HG02938 (cell line): Measurements from ENCODE around the gene PCDH15.

Experiments used
- ATAC-seq: cut with Tn5 transposase; IDR thresholded peaks from one replicate; pipeline ENCODE4 v1.9.1; 2021; ENCODE audit warnings: mild to moderate bottlenecking, moderate library complexity; ENCODE audit not compliant: unreplicated experiment

PCDH15 gene

DNA sequence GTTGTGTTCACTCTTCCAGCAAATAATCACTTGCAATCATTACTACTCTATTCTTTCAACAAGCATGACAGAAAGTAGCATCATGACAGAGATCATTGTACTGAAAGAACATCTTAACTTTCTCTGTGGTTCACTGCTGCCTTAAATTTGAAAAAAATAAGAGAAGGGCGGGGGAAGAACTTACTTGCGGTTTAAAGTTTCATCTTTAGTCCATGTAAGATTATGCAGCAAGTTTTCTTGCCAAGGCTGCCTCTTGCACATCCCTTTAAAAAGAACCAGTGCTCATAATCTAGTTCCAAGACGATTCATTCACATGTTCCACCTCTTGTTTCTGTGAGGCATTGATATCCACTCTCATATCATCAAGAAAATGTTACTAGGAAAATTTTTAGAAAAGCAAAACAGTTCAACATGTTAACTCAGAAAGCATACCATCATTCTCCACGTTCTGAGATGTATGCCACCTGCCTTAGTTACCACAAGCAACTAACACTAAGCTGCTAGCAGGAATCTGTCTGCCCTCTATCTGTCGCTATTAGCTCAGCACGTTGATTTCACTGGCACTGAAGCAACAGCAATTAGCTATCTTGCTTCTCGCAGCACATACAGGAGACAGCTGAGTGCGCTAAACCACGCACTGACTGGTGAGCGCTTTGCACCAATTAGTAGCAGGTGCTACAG is at the start of gene PCDH15:
PCDH15 (minus strand) TSS at position 491 of the 681 bp plus-strand sequence. CDS start 136,969 bp downstream, outside the sequence.
- ATAC-seq = no peak

DNA sequence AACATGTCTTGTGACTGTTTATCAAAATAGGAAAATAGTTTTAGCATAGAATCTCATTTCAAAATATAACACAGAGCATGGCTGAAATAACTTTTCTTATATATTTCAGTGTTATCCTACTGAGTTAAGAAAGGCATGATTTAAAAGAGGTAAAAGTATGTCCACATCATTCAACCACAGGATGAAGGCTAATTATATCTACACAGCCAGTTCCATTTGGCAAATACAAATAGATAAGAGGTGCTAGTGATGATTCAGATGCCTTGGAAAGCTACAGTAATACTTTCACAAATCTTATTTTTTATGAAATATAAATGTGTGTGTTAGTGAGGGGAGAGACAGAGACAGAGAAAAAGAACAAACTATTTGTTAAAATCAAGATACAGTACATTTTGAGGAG is 42.9 kb upstream of the PCDH15 start:
- no peak for ATAC-seq

DNA sequence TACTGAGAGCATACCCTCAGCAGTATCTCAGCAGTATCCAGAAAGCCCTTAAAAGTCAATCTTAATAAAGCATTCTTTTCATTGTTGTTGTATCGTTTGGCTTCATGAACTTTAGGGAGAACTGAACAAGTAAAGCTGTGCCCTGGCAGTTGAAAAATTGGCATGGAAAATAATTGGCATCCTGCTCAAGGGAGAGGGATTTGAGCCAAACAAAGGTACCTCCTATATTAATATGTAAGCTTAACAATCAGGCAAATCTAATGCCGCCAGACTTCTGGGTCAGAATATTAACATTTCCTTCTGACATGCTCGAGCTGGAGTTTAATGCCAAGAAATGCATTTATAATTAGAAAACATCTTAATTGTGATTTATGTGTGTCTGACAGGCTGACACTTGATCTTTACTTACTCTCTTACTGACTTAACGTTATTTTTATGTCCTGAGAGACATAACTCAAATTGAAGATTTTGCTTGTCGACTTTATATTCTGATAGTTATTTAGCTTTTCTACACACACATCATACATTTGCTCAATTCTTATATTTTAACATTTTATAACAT is 42.1 kb upstream of the PCDH15 start:
- no peak for ATAC-seq

DNA sequence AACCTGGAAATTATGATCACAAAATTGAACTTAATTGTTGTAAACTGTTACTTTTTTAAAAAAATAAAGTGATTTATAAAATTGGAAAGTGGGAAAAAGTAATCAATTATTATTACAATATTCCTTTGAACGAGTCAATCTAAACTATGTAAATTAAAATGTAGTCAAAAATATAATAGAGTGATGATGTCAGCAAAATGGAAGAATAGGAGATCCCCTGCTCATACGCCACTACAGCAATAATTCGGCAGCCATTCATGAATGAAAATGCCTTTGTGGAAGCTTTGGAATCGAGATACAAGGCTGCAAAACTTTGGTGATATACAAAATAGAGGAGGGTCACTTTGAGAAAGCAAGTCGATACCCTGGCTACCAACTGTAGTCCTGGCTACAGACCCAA is 36.4 kb upstream of the PCDH15 start:
- no peak for ATAC-seq

DNA sequence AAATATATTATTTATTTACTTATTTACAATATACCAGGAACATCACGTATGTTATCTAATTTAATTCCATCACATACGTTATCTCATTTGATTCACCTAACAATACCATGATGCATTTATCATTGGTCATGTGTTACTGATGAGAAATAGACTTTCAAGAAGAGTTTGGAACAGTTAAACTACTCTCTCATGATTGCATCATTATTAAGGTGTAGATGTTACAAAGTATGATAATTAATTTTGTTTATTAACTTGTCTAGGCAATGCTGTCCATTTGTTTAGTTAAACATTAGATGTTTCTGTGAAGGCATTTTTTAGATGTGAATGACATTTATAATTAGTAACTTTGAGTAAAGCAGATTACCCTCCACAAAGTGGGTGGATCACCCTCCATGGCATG is 32.0 kb upstream of the PCDH15 start:
- ATAC-seq = no peak

DNA sequence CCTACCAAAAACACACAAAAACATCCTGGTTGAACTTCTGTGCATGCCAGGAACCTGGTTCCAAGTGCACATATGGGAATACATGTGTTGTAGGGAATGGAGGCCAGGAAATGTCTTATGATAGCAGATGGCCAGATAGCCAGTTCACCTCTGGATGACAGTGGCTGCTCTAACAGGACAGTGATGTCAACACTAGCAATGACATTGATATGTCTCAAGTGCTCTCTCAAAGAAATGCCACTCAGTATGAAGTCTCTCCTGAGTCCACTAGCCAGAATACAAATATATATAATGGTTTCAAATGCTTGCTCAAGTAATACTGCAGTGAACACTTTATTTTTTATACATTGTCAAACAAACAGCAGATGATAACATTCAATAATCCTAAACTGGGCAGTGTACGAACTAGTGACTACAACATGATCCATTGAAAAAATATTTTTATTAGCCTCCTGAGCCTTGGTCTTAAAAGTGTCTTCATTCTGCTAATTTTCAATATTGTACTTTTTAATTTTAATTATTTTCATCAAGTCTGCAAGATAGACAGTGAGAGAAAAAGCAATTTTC is 26.0 kb upstream of the PCDH15 start:
- ATAC-seq = no peak

DNA sequence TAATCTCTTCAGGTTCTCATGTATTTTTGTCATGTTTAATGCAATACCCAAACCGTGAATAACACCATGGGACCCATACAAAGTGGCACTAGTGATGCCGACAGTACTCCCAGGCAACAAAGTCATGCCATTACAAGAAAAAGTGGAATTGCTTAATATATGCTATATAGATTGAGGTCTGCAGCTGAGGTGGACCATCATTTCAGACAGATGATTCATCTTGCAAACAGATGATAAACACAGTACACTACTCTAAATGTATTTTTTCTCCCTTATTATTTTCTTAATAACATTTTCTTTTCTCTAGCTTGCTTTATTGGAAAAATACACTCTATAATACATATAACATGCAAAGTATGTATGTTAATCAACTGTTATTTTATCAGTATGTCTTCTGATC is 14.6 kb upstream of the PCDH15 start:
- no peak for ATAC-seq

DNA sequence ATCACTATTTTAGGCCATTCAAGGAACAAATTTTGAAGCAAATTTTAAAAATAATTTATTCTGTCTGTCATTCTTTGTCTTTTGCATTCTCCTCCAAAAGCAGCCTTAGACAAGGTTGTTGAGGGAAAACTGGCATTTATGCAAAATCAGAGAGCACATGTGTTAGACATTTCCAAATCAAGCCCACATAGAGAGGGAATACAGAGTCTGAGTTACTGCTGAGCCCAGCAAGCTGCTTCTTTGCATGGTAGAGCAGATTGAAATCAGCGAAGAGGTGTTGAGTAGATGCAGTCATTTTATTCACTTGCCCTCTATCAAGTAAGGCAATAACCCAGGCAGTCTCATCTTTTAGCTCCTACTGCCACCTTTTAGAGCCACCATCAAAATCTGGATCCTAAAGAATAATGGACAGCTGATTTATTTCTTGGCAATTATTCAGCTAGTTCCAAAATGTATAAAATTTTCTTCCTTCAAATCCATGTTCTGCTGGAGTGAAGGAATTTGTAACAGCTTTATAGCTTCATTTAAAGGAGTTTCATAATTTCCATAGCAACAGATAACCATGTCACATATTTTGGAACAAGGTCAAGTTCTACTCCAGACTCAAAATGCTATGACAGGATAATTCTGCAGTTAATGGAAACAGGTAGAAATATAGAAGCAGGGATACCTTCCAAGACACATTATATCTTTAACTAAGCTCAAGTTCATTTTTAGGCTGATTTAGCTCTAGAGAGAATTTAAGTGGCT is 7.3 kb upstream of the PCDH15 start:
- no peak for ATAC-seq

DNA sequence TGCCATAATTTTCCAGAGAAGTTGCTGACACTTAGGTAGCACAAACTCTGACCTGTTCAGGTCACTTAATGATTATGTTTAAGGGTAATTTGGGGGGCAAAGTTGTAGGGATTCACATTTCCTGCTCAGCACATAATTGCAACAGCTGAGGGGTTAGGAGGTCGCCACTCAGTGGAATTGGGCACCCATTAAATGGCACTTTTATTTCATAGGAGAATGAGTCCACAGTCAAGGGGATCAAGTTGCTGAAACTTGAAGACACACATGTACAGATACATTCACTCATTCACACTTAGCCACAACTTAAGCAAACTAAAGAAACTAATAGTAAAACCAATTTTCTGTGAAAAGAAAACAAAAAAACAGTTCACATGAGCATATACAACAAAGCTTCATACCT is 1.5 kb downstream of the PCDH15 start:
- no peak for ATAC-seq

DNA sequence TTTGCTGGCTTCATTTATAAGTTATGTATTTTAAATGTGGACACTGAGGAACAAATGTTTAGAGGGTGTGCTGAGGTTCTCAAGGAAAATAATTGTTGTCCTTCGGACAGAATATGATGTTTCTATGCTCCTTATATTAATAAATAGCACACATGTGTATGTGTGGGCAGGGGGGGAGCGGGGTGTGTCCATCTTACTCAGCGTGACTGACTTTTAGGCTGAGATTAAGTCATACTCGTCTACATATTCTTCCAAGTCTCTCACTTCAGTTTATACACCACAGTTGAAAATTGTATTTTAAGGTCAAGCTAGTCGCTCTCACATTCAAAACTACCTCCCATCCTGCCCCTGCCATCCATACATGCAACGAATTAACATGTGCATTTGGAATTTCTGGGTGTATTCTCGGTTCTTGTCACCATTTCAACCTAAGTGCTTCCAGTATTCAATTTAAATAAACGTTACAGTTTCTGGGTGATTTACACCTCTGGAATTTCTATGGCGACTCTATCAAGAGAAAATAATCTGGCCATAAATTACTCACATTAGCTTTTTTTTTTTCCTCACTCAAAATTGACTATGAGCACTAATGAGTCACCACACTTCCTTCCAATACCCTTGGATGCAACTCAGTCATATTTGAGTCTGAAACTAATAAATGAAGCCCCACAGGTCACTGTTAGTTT is 3.3 kb downstream of the PCDH15 start:
- ATAC-seq = no peak

DNA sequence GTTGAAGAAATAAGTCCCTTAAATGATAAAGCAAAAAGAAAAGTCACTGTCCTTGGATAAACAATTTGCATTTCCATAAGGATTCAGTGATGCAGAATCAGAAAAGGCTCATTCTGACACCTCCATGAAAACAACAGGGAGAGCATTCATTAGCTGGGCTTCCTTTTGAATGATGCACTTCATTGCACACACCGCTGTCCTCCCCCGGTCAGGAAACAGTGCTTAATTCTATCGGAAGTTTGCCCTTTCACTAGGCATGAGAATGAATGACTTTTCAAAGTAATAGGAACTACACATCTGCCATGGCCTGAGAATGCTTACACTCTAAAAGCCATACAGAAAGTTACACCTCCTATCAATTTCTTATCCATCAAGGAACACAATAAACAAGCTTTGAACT is 4.2 kb downstream of the PCDH15 start:
- no peak for ATAC-seq

DNA sequence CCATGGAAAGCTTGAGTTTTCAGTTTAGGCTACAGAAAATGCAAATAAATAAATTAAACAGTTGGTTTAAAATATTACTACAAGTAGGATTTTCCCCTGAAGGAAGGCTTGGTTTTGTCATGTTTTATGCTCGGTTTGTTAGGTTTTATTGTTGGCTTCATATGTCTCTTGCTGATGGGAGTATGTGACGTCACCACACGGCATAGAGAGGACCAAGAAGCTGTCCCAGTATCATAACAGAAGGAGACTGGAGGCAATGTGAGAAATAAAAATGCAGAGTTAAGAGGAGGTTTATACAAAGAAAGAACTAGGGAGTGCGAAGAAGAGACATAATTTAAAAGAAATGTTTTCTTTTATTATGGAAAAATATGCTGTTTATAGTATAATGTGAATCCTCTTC is 24.4 kb downstream of the PCDH15 start:
- ATAC-seq = no peak

DNA sequence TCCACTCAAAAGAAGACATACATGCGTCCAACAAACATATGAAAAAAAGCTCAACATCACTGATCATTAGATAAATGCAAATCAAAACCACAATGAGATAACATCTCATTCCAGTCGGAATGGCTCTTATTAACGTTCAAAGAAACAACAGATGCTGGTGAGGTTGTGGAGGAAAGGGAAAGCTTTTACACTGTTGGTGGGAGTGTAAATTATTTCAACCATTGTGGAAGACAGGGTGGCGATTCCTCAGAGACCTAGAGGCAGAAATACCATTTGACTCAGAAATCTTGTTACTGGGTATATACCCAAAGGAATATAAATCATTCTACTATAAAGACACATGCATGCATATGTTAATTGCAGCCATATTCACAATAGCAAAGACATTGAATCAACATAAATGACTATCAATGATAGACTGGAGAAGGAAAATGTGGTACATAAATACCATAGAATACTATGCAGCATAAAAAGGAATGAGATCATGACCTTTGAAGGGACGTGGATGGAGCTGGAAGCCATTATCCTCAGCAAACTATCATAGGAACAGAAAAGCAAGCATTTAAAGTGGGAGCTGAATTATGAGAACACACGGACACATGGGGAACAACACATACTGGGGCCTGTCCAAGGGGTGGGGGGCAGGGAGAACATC is 28.4 kb downstream of the PCDH15 start:
- ATAC-seq = no peak

DNA sequence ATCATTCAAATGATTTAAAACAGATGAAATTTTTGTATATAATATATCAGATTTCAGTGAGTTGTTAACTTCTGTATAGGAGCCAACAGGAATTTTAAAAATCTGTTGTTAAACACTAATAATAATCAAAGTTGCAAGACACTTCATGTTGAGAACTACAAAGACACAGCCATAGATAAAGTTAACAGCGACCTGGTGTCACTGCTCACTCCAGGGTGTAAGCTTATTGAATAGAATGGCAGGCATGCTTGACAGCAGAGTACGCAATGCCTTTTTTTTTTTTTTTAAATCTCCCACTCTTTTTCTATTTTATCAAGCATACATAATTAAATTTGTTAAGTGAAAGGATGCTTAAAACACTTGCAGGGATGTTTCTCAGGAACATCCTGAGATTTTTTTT is 32.0 kb downstream of the PCDH15 start:
- ATAC-seq = no peak

DNA sequence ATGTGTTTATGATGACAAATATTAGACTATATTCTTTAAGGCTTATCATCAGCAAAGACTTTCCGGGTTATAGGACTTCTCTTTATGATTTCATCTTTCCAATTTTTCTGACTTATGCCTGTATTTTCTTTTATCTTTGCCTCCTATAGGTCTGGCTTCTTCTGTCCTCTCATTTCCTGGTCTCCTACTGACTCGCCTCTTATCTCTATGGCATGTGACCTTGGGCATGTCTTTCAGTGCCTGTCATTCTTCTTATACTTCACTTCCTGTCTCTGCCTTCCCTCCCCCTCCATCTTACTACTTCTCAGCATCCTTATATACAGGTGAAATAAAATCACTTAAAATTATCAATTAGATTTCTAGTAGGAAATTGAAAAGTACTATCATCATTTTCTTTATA is 42.2 kb downstream of the PCDH15 start:
- no peak for ATAC-seq

DNA sequence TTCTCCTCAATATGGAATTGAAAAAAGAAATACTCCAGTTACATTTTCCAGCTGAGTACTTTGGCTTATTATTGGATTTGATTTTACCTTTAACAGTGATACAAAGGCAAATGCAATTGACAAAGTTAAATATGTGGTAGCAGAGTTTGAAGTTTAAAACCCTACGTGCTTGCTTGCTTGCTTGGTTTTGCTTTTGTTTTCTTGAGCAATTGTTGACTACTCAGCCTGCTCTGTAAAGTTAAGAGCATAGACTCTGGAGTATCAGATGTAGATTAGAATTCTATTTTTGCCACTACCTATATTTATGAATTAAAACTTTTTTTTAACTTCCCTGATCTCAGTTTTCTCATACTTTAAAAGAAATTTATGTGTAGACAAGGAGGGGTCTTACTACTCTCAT is 51.4 kb downstream of the PCDH15 start:
- no peak for ATAC-seq

DNA sequence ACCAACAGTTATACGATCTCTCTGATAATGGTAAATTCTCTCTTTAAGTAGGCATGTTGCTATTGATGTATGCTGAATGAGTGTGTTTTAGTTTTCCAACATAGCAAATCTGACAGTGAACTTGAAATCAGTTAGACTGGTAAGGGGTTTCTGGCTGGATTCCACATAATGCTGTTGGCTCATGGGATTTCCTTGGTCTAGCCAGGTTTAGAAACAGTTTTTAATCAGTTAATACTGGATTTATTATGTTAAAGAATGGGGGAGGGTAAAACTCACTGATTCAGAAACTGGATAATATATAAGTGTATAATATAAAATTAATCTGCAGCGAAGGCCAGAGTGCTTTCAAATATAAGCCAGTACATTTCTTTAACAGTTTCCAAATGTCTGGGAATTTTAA is 55.6 kb downstream of the PCDH15 start:
- no peak for ATAC-seq

DNA sequence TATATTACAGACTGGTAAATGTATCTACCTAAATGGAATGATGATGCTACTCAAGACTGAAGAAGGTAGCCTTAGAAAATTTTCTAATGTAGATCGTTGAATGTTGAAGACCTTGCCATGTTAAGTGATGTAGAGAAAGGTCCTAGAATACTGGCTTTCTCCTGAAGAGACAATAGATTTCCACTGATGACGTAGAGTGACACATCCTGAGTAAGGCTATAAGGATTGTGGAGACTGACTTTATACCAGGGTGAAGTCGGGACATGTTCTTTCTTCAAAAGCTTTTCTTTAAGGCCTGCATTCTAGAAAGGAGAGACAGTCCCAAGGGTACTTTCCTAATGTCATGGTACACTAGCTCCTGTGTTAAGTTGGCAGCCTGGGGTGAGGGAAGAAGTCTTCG is 58.6 kb downstream of the PCDH15 start:
- ATAC-seq = no peak

DNA sequence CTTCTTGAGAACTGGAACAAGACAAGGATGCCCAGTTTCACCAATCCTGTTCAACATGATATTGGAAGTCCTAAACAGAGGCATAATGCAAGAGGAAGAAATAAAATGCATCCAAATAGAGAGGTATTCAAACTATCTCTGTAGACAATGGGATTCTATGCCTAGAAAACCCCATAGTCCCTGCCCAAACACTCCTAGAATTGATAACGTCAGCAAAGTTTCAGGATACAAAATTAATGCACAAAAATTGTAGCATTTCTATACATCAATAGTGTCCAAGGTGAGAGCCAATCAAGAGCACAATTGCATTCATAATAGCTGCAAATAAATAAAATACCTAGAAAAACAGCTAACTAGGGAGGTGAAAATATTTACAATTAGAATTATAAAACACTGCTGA is 72.5 kb downstream of the PCDH15 start:
- ATAC-seq = no peak

DNA sequence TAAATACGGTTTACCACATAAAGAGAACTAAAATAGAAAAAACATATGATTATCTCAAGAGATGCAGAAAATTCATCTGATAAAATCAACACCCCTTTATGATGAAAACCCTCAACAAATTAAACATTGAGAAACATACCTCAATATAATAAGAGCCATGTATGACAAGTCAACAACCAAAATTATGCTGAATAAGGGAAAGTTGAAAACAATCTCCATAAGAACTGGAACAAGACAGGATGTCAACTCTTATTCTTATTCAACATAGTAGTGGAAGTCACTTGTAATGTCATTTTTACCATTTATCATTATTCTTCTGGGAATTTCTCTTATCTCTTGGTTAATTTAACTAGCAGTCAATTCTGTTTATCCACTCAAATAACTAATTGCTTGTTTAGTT is 79.0 kb downstream of the PCDH15 start:
- no peak for ATAC-seq

DNA sequence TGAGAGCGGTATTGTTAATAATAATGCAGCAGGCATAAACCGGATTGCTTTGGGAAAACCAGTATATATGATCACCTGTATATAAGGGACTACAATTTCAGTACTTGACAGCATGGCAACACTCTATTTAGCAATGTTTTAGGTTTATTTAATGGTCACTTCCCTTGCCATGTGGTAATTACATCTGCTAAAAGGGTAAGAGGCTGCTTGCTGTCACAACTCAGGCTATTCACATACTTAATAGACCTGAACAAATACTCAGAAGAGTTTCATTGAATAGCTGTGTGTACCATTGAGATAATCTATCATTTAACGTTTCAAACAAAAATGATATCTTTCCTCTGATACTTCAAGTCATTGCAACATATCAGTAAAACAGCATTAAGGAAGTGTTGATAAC is 90.1 kb downstream of the PCDH15 start:
- no peak for ATAC-seq
